Liver (tissue), 9 donors: Measurements from ENCODE around the gene PDZD2. TPM values are rescaled to one million over a fixed set of nuclear protein-coding genes. Genes with fewer than 3 reads are reported as not detected.

Experiments used
- DNase-seq: peaks from one replicate; pipeline ENCODE4 v3.0.0-alpha.2; 2017; ENCODE audit warnings: low spot score
- H3K27ac ChIP-seq, 2 donors: one replicate each; pipeline ENCODE4 v1.7.0; 2013; ENCODE audit warnings: inconsistent platforms in 2 of 2, low read length in 2 of 2, control low read depth in 1 of 2, low read depth in 1 of 2, mild to moderate bottlenecking in 1 of 2
- H3K27me3 ChIP-seq, 4 donors: one replicate each; pipeline versions ENCODE4 v1.6.1 to v1.7.0; 2013; ENCODE audit warnings: low read length in 3 of 4, inconsistent platforms in 1 of 4, mild to moderate bottlenecking in 1 of 4, moderate library complexity in 1 of 4; ENCODE audit not compliant: control insufficient read depth in 4 of 4, insufficient read depth in 4 of 4
- H3K36me3 ChIP-seq, 4 donors: one replicate each; pipeline versions ENCODE4 v1.6.1 to v1.7.0; 2013; ENCODE audit warnings: low read length in 3 of 4, mild to moderate bottlenecking in 3 of 4, low read depth in 1 of 4, moderate library complexity in 1 of 4; ENCODE audit not compliant: control insufficient read depth in 4 of 4, insufficient read depth in 3 of 4
- H3K4me1 ChIP-seq, 4 donors: one replicate each; pipeline versions ENCODE4 v1.6.1 to v1.7.0; 2013; ENCODE audit warnings: low read length in 3 of 4, mild to moderate bottlenecking in 3 of 4, moderate library complexity in 1 of 4; ENCODE audit not compliant: control insufficient read depth in 4 of 4, insufficient read depth in 4 of 4
- H3K4me3 ChIP-seq, 3 donors: one replicate each; pipeline versions ENCODE4 v1.6.1 to v1.7.0; 2013; ENCODE audit warnings: low read length in 3 of 3, control low read depth in 1 of 3, low read depth in 1 of 3, mild to moderate bottlenecking in 1 of 3
- H3K9ac ChIP-seq, 2 donors: one replicate each; pipeline ENCODE4 v1.7.0; 2013; ENCODE audit warnings: low read length in 2 of 2, mild to moderate bottlenecking in 2 of 2, moderate library complexity in 2 of 2, control low read depth in 1 of 2, low read depth in 1 of 2
- H3K9me3 ChIP-seq, 4 donors: one replicate each; pipeline versions ENCODE4 v1.6.1 to v1.7.0; 2013; ENCODE audit warnings: low read length in 3 of 4; ENCODE audit not compliant: control insufficient read depth in 4 of 4
- EGR1 ChIP-seq, 2 donors: IDR thresholded peaks; 2 replicates each; pipeline ENCODE4 v1.6.1; 2016 to 2018; ENCODE audit warnings: antibody characterized with exemption in 2 of 2, low read depth in 2 of 2
- FOXA1 ChIP-seq: IDR thresholded peaks from 2 replicates; pipeline ENCODE4 v1.6.1; 2016; ENCODE audit warnings: antibody characterized with exemption
- FOXA2 ChIP-seq: IDR thresholded peaks from 2 replicates; pipeline ENCODE4 v1.6.1; 2016; ENCODE audit warnings: antibody characterized with exemption
- GABPA ChIP-seq, 2 donors: IDR thresholded peaks in 1 of 2; conservative IDR thresholded peaks in 1 of 2; 2 replicates each; pipeline ENCODE4 v1.6.1; 2016; ENCODE audit warnings: antibody characterized with exemption in 2 of 2, mild to moderate bottlenecking in 1 of 2, moderate library complexity in 1 of 2
- HNF4A ChIP-seq, 2 donors: conservative IDR thresholded peaks; 2 replicates each; pipeline ENCODE4 v1.6.1; 2016; ENCODE audit warnings: antibody characterized with exemption in 2 of 2, mild to moderate bottlenecking in 2 of 2
- HNF4G ChIP-seq: IDR thresholded peaks from 2 replicates; pipeline ENCODE4 v1.6.1; 2016; ENCODE audit warnings: antibody characterized with exemption
- JUND ChIP-seq, 2 donors: IDR thresholded peaks; 2 replicates each; pipeline ENCODE4 v1.6.1; 2016; ENCODE audit warnings: antibody characterized with exemption in 2 of 2
- NR2F2 ChIP-seq: IDR thresholded peaks from 2 replicates; pipeline ENCODE4 v1.6.1; 2016; ENCODE audit warnings: antibody characterized with exemption
- RAD21 ChIP-seq, 2 donors: IDR thresholded peaks; 2 replicates each; pipeline ENCODE4 v1.6.1; 2016; ENCODE audit warnings: antibody characterized with exemption in 2 of 2, mild to moderate bottlenecking in 2 of 2
- RXRA ChIP-seq, 2 donors: IDR thresholded peaks; 2 replicates each; pipeline ENCODE4 v1.6.1; 2017 to 2018; ENCODE audit warnings: antibody characterized with exemption in 2 of 2, mild to moderate bottlenecking in 1 of 2
- SP1 ChIP-seq: IDR thresholded peaks from 2 replicates; pipeline ENCODE4 v1.6.1; 2018; ENCODE audit warnings: antibody characterized with exemption, mild to moderate bottlenecking
- TAF1 ChIP-seq: conservative IDR thresholded peaks from 2 replicates; pipeline ENCODE4 v1.6.1; 2016; ENCODE audit warnings: antibody characterized with exemption, mild to moderate bottlenecking
- YY1 ChIP-seq: IDR thresholded peaks from 2 replicates; pipeline ENCODE4 v1.6.1; 2016; ENCODE audit warnings: antibody characterized with exemption, mild to moderate bottlenecking
- WGBS: extraction: QIAGEN DNeasy Blood & Tissue Kit; methylation state at CpG from one replicate; pipeline ENCODE4 v1.1.7; 2013; 5-methylcytosine and 5-hydroxymethylcytosine counted together
- polyA plus RNA-seq, 2 donors: library from polyadenylated mRNA; stranded (reverse) in 1 of 2; unstranded in 1 of 2; fragments of 200-250 nt in 1 of 2; fragments of >200 nt in 1 of 2; fragmentation: Nextera tagmentation in 1 of 2; extraction: Ambion mirVana in 1 of 2; gene quantifications; one replicate each; pipeline versions ENCODE4 v1.2.1 to v1.2.3, GENCODE V29; 2013 to 2015
- total RNA-seq, 2 donors: library from RNA; depleted of rRNA; stranded (reverse); fragments of >200 nt; gene quantifications; one replicate each; pipeline ENCODE4 v1.2.3, GENCODE V29; 2014
- TF ChIP-seq, protein P1 (sequence below): IDR thresholded peaks from 2 replicates; pipeline ENCODE4 v1.6.1; 2016; ENCODE audit warnings: antibody characterized with exemption
- TF ChIP-seq, protein P2 (sequence below): fragments of 150-350 bp; IDR thresholded peaks from 2 replicates; pipeline ENCODE4 v1.5.1; 2017; ENCODE audit warnings: improper control_type of control experiment, low read depth, low read length; ENCODE audit not compliant: missing input control
- TF ChIP-seq, protein P3 (sequence below): IDR thresholded peaks from 2 replicates; pipeline ENCODE4 v1.6.1; 2016; ENCODE audit warnings: antibody characterized with exemption
- TF ChIP-seq, protein P4 (sequence below): IDR thresholded peaks from 2 replicates; pipeline ENCODE4 v1.6.1; 2016; ENCODE audit warnings: antibody characterized with exemption
- TF ChIP-seq, protein P5 (sequence below): IDR thresholded peaks from 2 replicates; pipeline ENCODE4 v1.6.1; 2016; ENCODE audit warnings: antibody characterized with exemption, mild to moderate bottlenecking
- donor health status: healthy.
- donor health status: healthy.
- donor health status: healthy.
- donor health status: healthy.
- donor health status: healthy.

Gene PDZD2
- total and polyA plus RNA-seq, 4 donors = 0.27 to 1.1 (median 0.54) TPM

DNA sequence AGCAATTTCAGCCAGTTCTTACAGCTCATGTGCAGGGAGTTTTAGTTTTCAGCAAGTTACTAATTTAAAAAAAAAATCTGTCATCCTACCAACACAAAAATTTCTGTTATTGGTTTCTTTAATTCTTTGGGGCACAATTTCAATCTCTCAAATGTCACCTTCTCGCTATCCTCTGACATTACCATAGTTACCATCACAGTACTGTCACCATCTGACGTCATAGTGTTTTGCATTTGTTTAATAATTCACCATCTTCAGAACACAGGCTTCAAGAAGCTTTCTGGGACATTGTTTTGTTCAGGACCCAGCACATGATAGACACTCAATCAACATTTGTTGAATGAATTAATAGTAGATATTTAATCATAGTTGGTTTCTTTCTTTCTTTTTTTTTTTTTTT lies 155.1 kb downstream of the PDZD2 start:
- Histone ChIP-seq H3K4me3 (no peak overlapping the region), H3K9ac (no peak overlapping the region), H3K27ac (no peak overlapping the region), H3K4me1 (no peaks in the 10 kb centered on the region), H3K36me3 (no peaks in the 10 kb centered on the region), H3K27me3 (no peaks in the 10 kb centered on the region), H3K9me3 (no peaks in the 10 kb centered on the region)
- DNase-seq = no peak
- TF ChIP-seq TAF1 (no peak), FOXA1 (no peak), YY1 (no peak), JUND (IDR thresholded peaks at IDR 0.05) (no peak), NR2F2 (no peak), EGR1 (IDR thresholded peaks at IDR 0.05; ENCODE audit: low read depth in 2 of 2) (no peak), RXRA (IDR thresholded peaks at IDR 0.05) (no peak), GABPA (IDR thresholded peaks at IDR 0.05 in 1 of 2, conservative IDR thresholded peaks at IDR 0.05 in 1 of 2) (no peak), FOXA2 (no peak), RAD21 (IDR thresholded peaks at IDR 0.05) (no peak), HNF4G (no peak), SP1 (no peak)
- TF ChIP-seq, protein P1, sequence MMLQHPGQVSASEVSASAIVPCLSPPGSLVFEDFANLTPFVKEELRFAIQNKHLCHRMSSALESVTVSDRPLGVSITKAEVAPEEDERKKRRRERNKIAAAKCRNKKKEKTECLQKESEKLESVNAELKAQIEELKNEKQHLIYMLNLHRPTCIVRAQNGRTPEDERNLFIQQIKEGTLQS = no peak
- TF ChIP-seq, protein P2, sequence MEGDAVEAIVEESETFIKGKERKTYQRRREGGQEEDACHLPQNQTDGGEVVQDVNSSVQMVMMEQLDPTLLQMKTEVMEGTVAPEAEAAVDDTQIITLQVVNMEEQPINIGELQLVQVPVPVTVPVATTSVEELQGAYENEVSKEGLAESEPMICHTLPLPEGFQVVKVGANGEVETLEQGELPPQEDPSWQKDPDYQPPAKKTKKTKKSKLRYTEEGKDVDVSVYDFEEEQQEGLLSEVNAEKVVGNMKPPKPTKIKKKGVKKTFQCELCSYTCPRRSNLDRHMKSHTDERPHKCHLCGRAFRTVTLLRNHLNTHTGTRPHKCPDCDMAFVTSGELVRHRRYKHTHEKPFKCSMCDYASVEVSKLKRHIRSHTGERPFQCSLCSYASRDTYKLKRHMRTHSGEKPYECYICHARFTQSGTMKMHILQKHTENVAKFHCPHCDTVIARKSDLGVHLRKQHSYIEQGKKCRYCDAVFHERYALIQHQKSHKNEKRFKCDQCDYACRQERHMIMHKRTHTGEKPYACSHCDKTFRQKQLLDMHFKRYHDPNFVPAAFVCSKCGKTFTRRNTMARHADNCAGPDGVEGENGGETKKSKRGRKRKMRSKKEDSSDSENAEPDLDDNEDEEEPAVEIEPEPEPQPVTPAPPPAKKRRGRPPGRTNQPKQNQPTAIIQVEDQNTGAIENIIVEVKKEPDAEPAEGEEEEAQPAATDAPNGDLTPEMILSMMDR = no peak
- TF ChIP-seq, protein P3, sequence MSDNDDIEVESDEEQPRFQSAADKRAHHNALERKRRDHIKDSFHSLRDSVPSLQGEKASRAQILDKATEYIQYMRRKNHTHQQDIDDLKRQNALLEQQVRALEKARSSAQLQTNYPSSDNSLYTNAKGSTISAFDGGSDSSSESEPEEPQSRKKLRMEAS = no peak
- TF ChIP-seq, protein P4, sequence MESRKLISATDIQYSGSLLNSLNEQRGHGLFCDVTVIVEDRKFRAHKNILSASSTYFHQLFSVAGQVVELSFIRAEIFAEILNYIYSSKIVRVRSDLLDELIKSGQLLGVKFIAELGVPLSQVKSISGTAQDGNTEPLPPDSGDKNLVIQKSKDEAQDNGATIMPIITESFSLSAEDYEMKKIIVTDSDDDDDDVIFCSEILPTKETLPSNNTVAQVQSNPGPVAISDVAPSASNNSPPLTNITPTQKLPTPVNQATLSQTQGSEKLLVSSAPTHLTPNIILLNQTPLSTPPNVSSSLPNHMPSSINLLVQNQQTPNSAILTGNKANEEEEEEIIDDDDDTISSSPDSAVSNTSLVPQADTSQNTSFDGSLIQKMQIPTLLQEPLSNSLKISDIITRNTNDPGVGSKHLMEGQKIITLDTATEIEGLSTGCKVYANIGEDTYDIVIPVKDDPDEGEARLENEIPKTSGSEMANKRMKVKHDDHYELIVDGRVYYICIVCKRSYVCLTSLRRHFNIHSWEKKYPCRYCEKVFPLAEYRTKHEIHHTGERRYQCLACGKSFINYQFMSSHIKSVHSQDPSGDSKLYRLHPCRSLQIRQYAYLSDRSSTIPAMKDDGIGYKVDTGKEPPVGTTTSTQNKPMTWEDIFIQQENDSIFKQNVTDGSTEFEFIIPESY = no peak
- WGBS = 67% methylated on average over 2 of the region's 2 CpGs

DNA sequence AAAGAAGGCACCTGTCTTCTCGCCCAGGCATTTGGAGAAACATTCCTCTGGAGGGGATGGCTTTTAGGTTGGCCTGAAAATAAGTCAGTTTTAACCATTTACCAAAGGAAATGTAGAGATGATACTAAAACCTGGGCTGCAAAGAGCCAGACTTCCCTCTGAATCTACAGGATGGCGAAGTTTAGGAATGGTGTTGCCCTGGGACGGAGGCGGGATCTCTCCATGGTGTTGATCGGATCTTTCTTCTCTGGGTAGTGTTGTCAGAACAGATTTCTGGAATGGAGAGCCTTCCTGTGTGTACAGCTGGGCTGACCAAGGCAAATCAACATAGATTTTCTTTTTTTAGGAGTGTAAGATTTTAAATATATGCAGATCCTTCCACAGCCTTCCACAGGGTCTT lies 159.2 kb downstream of the PDZD2 start:
- Histone ChIP-seq H3K9me3 (no peaks in the 10 kb centered on the region), H3K4me1 (no peaks in the 10 kb centered on the region), H3K36me3 (no peaks in the 10 kb centered on the region), H3K27me3 (peaks cover 0 to 2% (median 0%) of the 10 kb centered on the region in 4 donors), H3K27ac (no peak overlapping the region), H3K9ac (no peak overlapping the region), H3K4me3 (no peak overlapping the region)
- DNase-seq = no peak
- 78% methylated on average over 5 of the region's 5 CpGs for WGBS
- TF ChIP-seq GABPA (IDR thresholded peaks at IDR 0.05 in 1 of 2, conservative IDR thresholded peaks at IDR 0.05 in 1 of 2) = no peak
- TF ChIP-seq, protein P4 = no peak
- TF ChIP-seq, protein P2 = no peak
- TF ChIP-seq JUND (IDR thresholded peaks at IDR 0.05) = no peak
- no peak for TF ChIP-seq FOXA1
- TF ChIP-seq, protein P5, sequence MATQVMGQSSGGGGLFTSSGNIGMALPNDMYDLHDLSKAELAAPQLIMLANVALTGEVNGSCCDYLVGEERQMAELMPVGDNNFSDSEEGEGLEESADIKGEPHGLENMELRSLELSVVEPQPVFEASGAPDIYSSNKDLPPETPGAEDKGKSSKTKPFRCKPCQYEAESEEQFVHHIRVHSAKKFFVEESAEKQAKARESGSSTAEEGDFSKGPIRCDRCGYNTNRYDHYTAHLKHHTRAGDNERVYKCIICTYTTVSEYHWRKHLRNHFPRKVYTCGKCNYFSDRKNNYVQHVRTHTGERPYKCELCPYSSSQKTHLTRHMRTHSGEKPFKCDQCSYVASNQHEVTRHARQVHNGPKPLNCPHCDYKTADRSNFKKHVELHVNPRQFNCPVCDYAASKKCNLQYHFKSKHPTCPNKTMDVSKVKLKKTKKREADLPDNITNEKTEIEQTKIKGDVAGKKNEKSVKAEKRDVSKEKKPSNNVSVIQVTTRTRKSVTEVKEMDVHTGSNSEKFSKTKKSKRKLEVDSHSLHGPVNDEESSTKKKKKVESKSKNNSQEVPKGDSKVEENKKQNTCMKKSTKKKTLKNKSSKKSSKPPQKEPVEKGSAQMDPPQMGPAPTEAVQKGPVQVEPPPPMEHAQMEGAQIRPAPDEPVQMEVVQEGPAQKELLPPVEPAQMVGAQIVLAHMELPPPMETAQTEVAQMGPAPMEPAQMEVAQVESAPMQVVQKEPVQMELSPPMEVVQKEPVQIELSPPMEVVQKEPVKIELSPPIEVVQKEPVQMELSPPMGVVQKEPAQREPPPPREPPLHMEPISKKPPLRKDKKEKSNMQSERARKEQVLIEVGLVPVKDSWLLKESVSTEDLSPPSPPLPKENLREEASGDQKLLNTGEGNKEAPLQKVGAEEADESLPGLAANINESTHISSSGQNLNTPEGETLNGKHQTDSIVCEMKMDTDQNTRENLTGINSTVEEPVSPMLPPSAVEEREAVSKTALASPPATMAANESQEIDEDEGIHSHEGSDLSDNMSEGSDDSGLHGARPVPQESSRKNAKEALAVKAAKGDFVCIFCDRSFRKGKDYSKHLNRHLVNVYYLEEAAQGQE = no peak
- TF ChIP-seq YY1 = no peak
- no peak for TF ChIP-seq NR2F2
- no peak for TF ChIP-seq RAD21 (IDR thresholded peaks at IDR 0.05)
- TF ChIP-seq HNF4A (conservative IDR thresholded peaks at IDR 0.05) = no peak
- TF ChIP-seq, protein P1 = no peak
- no peak for TF ChIP-seq TAF1
- TF ChIP-seq, protein P3 = no peak
- TF ChIP-seq SP1 = no peak
